SHP77 treated with DMSO at 0.1 percent for 48 hours (cell line): ENCODE results near the gene ARMC10.
A peak's percentile ranks its signal among the peaks of the same experiment; 100 is the strongest.
"Not testable (repeated sequence)": the region's sequence is repeated elsewhere in the genome, so short reads cannot be mapped to it uniquely, and the experiment has no call there.

Experiments used
- DNase-seq: peaks from one replicate; lab custom pipeline; 2025; lab: John Stamatoyannopoulos, UW

ARMC10 gene

DNA sequence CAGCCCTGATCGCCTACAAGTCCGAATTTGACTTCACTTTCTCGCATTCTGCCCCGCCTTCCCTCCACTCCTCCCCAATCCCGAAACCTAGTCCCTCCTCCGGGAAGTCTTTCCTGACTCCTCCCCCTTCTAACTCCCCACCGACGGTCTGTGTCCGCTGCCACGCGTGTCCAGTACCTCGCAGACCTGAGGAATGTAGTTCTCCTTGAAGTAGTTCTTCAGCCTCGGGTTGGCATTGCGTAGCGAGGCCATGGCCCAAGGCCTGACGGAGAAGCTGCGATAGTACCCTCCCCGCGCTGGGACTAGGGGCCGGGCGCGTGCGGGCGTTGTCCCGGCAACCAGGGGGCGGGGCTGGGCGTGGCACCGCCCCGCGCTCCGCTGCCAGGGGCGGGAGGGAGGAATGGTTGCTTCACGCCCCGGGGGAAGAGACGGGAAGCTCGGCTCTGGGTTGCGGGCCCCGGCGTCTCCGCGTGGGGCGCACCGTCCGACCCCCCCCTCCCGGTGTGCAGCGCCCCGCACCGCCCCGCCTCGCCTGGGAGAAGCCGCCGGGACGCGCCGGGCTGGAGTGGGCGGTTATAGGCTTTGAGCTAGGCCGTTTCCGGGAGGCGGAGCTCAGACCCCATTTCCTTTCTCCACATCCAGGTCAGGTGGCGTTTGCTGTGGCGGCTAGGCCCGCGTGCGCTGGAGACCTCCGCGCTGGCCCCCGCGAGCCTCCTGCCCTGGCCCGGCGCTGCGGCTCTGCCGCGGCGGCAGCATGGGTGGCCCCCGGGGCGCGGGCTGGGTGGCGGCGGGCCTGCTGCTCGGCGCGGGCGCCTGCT lies at the start of gene ARMC10, which contains the start of gene FBXL13:
ARMC10 (plus strand) TSS at position 622 of the 818 bp plus-strand sequence; CDS start at position 755, 133 bp downstream.
FBXL13 (minus strand) TSS at position 278 of the 818 bp plus-strand sequence.
- DNase-seq = peak; percentile 74

DNA sequence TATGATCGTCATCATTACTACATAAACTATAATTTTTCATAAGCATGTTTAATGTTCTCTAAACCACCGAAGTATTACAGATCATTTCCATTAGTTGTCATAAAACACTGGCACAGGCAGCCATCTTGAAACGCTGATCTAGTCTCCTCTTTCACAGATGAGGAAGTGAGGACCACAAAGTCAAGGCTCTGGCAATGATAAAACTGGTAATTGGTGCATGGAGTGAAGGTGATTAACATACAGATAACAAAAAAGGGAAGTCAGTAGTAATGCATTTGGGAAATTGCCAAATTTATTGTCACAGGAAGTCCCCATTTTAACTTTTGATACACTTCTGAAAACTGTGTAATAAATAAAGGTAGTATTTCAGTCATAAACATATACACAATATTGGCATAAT lies 49.6 kb upstream of the ARMC10 start:
- DNase-seq = no peak

DNA sequence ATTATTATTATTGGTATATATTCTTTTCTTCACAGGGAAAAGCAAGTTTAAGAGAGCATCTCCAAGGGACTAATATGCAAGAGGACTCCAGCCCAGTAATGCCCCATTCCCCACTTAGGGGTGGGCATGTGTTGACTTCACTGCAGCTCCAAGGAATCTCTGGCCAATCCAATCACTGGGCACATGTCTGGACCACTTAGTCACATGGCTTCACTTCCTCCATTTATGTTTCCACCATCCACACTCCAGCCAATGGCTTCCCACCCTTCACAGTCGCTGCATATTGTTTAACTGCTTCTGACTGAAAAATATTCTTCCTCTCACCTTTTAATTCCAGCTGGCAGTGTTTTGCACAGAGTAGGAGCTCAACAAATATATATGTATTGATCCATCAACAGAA lies 43.9 kb upstream of the ARMC10 start:
- DNase-seq = no peak

DNA sequence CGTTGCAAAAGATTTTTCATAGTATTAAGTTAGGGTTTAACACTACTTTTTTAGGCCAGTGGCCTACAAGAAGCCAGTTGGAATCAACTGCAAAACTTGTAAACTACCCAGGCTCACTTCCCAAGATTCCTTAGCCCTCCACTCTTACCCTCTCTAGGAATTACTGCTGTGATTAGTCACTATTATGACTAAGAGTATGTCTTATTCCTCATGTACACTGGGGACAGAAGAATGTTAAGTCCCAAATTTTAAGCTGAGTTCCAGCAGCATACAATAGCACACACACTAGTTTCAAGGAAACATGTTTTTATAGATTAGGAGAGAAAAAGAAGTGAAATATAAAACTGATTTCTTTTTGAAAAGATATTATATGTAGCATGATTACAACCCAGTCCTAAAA lies 43.2 kb upstream of the ARMC10 start:
- DNase-seq = no peak

DNA sequence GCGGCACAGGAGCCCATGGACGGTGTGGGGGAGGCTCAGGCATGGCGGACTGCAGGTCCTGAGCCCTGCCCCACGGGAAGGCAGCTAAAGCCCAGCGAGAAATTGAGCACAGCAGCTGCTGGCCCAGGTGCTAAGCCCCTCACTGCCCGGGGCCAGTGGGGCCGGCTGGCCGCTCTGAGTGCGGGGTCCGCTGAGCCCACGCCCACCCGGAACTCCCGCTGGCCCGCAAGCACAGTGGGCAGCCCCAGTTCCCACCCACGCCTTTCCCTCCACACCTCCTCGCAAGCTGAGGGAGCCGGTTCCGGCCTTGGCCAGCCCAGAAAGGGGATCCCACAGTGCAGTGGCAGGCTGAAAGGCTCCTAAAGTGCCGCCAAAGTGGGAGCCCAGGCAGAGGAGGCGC lies 40.6 kb upstream of the ARMC10 start:
- DNase-seq = not testable (repeated sequence)

DNA sequence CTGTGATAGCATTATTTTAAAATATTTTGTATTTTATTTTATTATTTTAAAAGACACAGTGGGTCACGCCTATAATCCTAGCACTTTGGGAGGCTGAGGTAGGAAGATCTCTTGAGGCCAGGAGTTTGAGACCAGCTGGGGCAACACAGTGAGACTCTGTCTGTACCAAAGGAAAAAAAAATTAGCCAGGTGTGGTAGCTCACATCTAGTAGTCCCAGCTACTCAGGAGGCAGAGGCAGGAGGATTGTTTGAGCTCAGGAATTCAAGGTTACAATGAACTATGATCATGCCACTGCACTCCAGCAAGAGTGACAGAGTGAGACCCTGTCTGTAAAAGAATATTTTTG lies 37.5 kb upstream of the ARMC10 start:
- DNase-seq = no peak

DNA sequence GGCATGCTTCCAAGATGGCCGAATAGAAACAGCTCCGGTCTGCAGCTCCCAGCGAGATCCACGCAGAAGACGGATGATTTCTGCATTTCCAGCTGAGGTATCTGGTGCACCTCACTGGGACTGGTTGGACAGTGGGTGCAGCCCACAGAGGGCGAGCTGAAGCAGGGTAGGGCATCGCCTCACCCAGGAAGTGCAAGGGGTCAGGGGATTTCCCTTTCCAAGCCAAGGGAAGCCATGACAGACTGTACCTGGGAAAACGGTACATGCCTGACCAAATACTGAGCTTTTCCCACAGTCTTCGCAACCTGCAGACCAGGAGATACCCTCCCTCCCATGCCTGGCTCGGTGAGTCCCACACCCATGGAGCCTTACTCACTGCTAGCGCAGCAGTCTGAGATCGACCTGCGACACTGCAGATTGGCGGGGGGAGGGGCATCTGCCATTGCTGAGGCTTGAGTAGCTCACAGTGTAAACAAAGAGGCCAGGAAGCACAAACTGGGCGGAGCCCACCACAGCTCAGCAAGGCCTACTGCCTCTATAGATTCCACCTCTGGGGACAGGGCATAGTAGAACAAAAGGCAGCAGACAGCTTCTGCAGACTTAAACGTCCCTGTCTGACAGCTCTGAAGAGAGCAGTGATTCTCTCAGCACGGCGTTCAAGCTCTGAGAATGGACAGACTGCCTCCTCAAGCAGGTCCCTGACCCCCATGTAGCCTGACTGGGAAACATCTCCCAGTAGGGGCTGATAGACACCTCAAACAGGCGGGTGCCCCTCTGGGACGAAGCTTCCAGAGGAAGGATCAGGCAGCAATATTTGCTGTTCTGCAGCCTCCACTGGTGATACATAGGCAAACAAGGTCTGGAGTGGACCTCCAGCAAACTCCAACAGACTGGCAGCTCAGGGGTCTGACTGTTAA lies 36.9 kb upstream of the ARMC10 start:
- peak; percentile 29 for DNase-seq

DNA sequence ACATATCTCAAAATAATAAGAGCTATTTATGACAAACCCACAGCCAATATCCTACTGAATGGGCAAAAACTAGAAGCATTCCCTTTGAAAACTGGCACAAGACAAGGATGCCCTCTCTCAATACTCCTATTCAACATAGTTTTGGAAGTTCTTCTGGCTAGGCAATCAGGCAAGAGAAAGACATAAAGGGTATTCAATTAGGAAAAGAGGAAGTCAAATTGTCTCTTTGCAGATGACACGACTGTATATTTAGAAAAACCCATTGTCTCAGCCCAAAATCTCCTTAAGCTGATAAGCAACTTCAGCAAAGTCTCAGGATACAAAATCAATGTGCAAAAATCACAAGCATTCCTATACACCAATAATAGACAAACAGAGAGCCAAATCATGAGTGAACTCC lies 33.1 kb upstream of the ARMC10 start:
- DNase-seq = not testable (repeated sequence)

DNA sequence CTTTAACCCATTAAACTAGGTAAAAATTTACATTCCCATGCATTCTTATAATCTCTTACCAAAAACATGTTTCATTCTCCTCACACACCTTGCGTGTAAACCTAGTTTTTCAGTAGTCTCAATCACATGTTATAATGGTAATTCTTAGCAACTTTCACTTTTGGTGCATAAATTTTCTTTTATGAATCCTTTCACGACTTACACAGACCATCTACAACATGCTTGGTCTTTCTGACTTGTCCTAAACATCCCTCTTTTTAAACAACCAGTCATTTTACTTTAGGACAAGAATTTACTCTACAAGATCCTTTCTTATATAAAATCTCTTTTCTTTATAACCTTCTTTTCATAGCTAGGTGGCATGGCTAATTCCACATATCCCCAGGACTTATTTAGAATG lies 26.1 kb upstream of the ARMC10 start:
- no peak for DNase-seq

DNA sequence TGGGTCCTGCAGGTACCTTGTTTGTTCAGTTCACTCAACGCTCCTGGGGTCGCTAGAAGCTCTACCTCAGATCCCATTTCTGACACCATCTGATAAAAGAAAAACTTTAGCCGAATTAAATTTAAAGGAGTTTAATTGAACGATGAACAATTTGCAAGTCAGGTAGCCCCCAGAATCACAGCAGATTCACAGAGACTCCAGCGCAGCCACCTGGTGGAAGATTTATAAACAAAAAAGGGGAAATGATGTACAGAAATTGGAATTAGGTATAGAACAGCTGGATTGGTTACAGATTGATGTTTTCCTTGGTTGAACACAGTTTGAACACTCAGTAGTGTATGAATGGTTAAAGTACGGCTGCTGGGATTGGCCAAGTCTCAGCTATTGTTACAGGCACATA lies 23.4 kb upstream of the ARMC10 start:
- DNase-seq = no peak

DNA sequence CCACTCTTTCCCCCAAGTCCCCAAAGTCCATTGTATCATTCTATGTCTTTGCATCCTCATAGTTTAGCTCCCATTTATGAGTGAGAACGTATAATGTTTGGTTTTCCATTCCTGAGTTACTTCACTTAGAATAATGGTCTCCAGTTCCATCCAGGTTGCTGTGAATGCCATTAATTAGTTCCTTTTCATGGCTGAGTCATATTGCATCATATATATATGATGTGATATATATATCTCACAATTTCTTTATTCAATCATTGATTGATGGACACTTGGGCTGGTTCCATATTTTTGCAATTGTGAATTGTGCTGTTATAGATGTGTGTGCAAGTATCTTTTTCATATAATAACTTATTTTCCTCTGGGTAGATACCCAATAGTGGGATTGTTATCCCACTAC lies 18.9 kb upstream of the ARMC10 start:
- DNase-seq = not testable (repeated sequence)

DNA sequence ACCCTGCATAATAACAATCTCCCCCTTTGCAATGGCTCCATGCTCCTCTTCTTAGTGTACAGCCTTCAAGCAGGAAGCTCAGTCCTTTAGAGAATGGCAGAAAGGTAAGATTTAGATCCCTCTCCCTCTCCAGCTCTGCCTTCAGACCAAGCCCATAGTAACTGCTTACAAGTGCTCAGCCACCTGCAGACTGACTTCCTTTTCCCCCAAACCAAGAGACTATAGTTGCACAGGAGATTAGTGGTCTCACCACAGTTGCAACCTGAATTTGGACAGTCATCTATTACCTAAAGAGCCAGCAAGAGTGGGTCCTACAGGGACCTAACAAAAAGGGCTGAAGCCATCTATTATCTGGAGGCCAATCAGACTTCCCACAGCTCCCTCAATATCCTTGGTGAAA lies 16.8 kb upstream of the ARMC10 start:
- DNase-seq = no peak

DNA sequence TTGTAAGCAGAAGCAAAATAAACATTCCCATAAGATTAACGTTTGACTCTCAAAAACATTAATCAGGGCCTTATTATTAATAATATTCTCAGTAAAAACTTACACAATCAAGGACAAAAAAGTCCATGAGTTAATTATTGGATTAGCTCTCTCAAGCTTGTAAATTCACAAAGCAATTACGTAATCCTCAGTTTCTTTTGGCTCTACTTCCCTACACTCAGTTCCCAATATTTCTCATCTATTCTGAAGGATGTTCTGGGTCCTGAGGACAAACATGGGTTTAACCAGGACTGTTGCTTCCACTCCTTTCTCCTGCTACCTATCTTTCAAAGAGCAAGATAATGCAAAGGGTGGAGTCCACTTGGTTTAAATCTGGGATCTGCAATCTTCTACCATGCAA lies 15.5 kb upstream of the ARMC10 start:
- DNase-seq = no peak

DNA sequence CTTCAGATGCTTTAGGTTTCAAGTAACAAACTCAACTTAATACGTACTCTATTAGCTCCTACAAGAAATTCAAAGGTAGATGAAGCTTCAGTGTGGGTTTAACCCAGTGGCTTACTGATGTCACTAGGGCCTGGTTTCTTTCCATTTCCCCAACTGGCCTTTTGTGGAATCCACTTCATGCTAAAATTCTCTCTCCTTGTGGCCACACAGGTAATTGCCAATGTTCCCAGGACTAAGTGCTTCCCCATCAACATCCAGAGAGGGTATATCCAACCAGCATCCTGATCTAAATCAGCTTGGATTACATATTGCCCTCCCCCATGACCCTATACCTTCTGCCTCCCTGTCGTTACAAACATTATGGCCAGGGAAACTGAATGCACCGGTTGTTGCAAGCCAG lies 11.0 kb upstream of the ARMC10 start:
- no peak for DNase-seq

DNA sequence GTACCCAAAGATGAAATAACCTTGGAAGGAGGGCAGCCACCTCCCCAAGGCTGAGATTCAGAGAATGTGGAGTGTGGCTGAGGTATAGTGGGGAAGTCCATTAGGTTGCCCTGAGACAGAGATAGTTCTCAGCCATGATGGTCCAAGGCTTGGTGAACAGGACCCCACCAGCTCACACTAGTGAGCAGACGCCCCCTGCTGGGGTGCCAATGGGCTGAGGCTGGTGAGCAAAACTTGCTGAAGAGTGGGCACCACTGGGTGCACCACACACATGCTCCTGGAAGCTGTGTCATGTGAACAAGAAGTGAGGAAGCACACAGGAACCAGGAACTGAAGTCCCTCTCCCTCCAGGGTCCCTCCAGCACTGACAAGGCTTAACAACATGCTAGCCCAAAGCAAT lies 9.3 kb upstream of the ARMC10 start:
- no peak for DNase-seq

DNA sequence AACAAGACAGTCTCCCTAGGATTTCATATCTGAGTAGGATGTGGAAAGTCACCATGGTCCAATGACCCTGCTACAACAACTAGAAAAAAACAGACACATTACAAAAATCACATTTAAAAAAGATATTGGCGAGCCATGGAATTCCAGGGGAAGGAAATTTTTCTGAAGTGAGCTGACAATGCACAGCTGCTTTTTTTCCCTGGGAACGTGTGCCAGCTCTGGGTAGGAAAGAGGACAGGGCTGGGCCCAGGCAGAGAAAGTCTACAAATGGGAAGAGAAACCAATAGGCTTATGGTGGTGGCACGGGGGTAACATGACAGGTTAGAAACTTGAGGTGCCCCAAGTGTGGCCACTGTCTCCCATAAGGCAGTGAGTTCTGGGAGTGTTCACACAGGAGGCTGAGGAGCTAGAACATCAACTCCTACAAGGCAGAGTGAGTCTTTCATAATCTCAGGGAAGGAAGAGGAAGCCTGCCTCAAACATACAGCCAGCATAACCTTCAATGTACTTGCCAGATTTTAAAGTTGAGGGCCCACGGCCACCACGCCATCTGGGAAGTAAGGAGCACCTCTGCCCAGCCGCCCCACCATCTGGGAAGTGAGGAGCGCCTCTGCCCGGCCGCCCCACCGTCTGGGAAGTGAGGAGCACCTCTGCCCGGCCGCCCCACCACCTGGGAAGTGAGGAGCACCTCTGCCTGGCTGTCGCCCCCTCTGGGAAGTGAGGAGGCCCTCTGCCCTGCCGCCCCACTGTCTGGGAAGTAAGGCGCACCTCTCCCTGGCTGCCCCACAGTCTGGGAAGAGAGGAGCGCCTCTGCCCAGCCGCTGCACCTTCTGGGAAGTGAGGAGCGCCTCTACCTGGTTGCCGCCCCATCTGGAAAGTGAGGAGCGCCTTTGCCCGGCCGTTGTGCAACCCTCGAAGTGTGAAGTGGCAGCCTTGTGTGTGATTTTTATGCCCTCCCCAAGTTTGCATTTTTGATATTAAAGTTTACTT lies 6.2 kb upstream of the ARMC10 start:
- no peak for DNase-seq

DNA sequence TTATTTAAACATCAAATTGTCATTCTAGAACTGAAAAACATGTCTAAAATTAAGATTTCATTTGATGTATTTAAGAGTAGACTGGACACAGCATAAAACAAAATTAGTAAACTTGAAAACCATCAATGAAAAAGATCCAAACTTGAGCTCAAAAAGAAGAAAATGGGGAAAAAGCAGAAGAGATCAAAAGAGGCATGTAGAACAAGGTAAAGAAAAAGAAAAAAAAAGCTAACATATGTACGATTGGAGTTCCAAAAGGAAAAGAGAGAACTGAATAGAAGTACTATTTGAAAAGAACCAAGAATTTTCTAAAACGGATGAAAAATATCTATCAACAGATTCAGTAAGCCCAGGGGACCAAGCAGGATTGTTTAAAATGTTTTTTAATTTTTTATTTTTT lies 3.9 kb upstream of the ARMC10 start:
- DNase-seq = no peak

DNA sequence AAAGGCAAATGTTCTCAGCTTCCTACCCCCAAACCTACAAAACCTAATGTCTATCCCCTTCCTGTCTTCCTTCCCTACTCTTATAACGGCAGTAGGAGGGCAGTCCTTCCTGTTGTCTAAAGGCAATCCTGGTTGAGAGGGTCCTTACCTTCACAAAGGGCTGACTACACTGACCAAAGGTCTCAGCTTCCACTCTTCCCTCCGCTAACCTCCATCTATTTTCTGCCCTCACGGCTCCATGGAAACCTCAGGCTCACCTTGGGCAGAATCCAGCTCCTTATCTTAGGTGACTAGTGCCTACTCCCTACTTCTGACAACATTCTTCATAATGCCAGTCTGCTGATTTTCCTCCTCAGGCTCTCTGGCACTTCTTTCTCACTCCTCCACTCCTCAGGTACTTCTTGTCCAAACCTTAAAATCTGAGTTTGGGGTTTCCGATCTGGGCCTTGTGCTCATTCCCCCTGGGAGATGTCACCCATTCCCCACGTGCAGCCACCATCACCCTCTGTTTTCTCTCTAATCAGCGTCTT lies 886 bp upstream of the ARMC10 start:
- no peak for DNase-seq

DNA sequence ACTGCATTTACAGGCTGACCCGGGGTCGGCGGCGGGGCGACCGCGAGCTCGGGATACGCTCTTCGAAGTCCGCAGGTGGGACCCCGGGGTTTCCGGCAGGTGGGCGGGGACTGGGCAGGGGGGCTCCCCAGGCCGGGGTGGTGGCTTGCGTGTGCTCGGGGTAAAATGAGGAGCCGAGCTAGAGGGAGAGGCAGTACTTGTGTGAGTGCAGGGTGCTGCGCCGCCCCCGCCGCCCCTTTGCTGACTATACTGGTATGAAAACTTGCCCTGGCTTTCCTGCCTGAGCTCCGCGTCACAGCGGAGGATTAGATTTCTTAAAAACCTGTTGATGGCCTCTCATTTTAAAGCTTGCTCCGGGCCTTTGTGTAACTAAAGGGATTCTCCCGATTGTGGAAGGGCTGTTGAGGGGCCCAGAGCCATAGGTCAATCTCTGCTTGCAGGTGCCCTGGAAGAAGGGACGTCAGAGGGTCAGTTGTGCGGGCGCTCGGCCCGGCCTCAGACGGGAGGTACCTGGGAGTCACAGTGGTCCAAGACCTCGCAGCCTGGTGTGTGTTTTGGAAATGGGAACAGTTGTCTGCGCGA lies 488 bp downstream of the ARMC10 start:
- DNase-seq = peak; percentile 12

DNA sequence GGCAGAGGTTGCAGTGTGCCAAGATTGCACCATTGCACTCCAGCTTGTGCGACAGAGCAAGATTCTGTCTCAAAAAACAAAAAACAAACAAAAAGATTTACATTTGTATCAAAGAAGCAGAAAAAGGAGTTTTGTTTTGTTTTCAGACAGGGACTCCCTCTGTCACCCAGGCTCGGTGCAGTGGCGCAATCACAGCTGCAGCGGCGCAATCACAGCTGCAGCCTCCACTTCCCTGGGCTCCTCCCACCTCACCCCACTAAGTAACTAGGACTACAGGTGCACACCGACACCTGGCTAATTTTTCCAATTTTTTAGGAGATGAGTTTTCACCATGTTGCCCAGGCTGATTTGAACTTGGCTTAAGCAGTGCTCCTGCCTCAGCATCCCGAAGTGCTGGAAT lies 1.8 kb downstream of the ARMC10 start:
- DNase-seq = no peak

DNA sequence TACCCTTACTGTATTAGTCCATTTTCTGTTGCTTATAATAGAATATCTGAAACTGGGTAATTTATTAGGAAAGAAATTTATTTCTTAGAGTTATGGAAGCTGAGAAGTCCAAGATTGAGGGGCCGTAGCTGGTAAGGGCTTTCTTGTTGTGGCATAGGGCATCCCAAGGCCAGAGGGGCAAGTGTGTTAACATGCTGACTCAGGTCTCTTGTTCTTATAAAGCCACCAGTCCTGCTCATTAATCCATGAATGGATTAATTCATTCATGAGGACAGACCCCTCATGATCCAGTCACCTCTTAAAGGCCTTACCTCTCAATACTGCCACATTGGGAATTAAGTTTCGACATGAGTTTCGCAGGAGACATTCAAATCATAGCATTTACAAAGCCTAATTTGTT lies 2.4 kb downstream of the ARMC10 start:
- no peak for DNase-seq
